Esophagus mucosa (tissue), 1 donor: Measurements from ENCODE around the gene RNF186. TPM values are rescaled to one million over a fixed set of nuclear protein-coding genes. Genes with fewer than 3 reads are reported as not detected.

ENCODE experiments used
- total RNA-seq: library from RNA; stranded (reverse); gene quantifications from one replicate; pipeline ENCODE4 v1.2.4, GENCODE V29; 2023
- donor health status: DM: yes; HTN: yes; CAD: no.

Gene RNF186
- total RNA-seq, 1 donor from 2014 or later: 0.16 TPM

Other genes starting within 250 kb of the RNF186 start
- 93.5 TPM for gene NBL1, start 171.0 kb downstream of the RNF186 start, total RNA-seq
- not detected for gene HTR6, start 150.4 kb downstream of the RNF186 start, total RNA-seq
- 18.7 TPM for gene TMCO4, start 15.4 kb downstream of the RNF186 start, total RNA-seq
- 4.2 TPM for gene OTUD3, start 67.1 kb upstream of the RNF186 start, total RNA-seq
- not detected for gene PLA2G2E, start 108.3 kb upstream of the RNF186 start, total RNA-seq
- 10.9 TPM for gene PLA2G2A, start 164.3 kb upstream of the RNF186 start, total RNA-seq